HEK293 (cell line): Measurements from ENCODE around the gene ITIH1.

Source experiments
- CTCF ChIA-PET: fragments of 350-600 bp; formaldehyde crosslinking; extraction: SDS; loops from one replicate; lab custom pipeline; 2021; ENCODE audit warnings: antibody characterized with exemption; lab: Yijun Ruan, JAX
- POLR2A ChIA-PET: fragments of 300-600 bp; formaldehyde crosslinking; extraction: SDS; loops from one replicate; lab custom pipeline; 2020; ENCODE audit warnings: antibody characterized with exemption, inconsistent platforms; lab: Yijun Ruan, JAX
- H3K27ac ChIP-seq: fragments of 200-500 bp; sonication (Bioruptor generic); 2 replicates; pipeline ENCODE4 v1.5.1; 2014; ENCODE audit warnings: low read depth, low read length, control low read depth, inconsistent platforms; ENCODE audit errors: extremely low read depth
- H3K36me3 ChIP-seq, 2 experiments: fragments of 200-500 bp in 1 of 2; sonication (Bioruptor generic) in 1 of 2; 1 replicate in 1 of 2; 2 replicates in 1 of 2; pipeline ENCODE4 v1.5.1; 2014 to 2017; ENCODE audit warnings: inconsistent platforms in 2 of 2, low read length in 2 of 2; ENCODE audit not compliant: control insufficient read depth in 2 of 2, insufficient read depth in 1 of 2
- H3K4me1 ChIP-seq: fragments of 200-500 bp; sonication (Bioruptor generic); 2 replicates; pipeline ENCODE4 v1.5.1; 2014; ENCODE audit warnings: mild to moderate bottlenecking, low read length, inconsistent platforms; ENCODE audit not compliant: control insufficient read depth, insufficient read depth
- H3K4me3 ChIP-seq: 2 replicates; pipeline ENCODE4 v1.5.1; 2011; ENCODE audit warnings: low read depth, mild to moderate bottlenecking, control low read depth, low read length, moderate library complexity
- H3K9me3 ChIP-seq: fragments of 200-500 bp; sonication (Bioruptor generic); 2 replicates; pipeline ENCODE4 v1.5.1; 2014; ENCODE audit warnings: low read depth, low read length, inconsistent platforms; ENCODE audit not compliant: control insufficient read depth, insufficient read depth
- OSR2 ChIP-seq: fragments of 450-650 bp; formaldehyde crosslinking; IDR thresholded peaks from 2 replicates; pipeline ENCODE4 v1.5.1; 2016; ENCODE audit warnings: missing biosample characterization, missing genetic modification characterization
- PRDM1 ChIP-seq: fragments of 450-650 bp; formaldehyde crosslinking; IDR thresholded peaks from 2 replicates; pipeline ENCODE4; 2016; ENCODE audit warnings: missing biosample characterization, missing genetic modification characterization
- PRDM2 ChIP-seq: fragments of 450-650 bp; formaldehyde crosslinking; IDR thresholded peaks from 2 replicates; pipeline ENCODE4 v1.5.1; 2016; ENCODE audit warnings: missing biosample characterization, missing genetic modification characterization, borderline replicate concordance
- REPIN1 ChIP-seq: fragments of 450-650 bp; formaldehyde crosslinking; IDR thresholded peaks from 2 replicates; pipeline ENCODE4 v1.5.1; 2017; ENCODE audit warnings: missing biosample characterization, missing genetic modification characterization, low read depth
- ZBTB17 ChIP-seq: fragments of 450-650 bp; formaldehyde crosslinking; IDR thresholded peaks from 2 replicates; pipeline ENCODE4 v1.5.1; 2016; ENCODE audit warnings: missing biosample characterization, missing genetic modification characterization
- ZBTB20 ChIP-seq: fragments of 450-650 bp; formaldehyde crosslinking; IDR thresholded peaks from 2 replicates; pipeline ENCODE4 v1.5.1; 2016; ENCODE audit warnings: missing biosample characterization, missing genetic modification characterization
- ZFHX2 ChIP-seq: fragments of 450-650 bp; formaldehyde crosslinking; conservative IDR thresholded peaks from 2 replicates; pipeline ENCODE4 v1.5.1; 2016; ENCODE audit warnings: missing biosample characterization, missing genetic modification characterization
- ZNF211 ChIP-seq: fragments of 450-650 bp; formaldehyde crosslinking; IDR thresholded peaks from 2 replicates; pipeline ENCODE4 v1.5.1; 2016; ENCODE audit warnings: low read depth, missing biosample characterization, missing genetic modification characterization
- ZNF23 ChIP-seq: fragments of 450-650 bp; formaldehyde crosslinking; IDR thresholded peaks from 2 replicates; pipeline ENCODE4 v1.5.1; 2016; ENCODE audit warnings: missing biosample characterization, missing genetic modification characterization, borderline replicate concordance
- ZNF274 ChIP-seq, 2 experiments: fragments of 200-500 bp in 1 of 2; fragments of 450-650 bp in 1 of 2; sonication (Bioruptor generic) in 1 of 2; formaldehyde crosslinking in 1 of 2; IDR thresholded peaks; 2 replicates each; pipeline versions ENCODE4 v1.5.1 to v1.6.1; 2014 to 2016; ENCODE audit warnings: borderline replicate concordance in 1 of 2, inconsistent platforms in 1 of 2, low read length in 1 of 2, missing biosample characterization in 1 of 2, missing genetic modification characterization in 1 of 2
- ZNF324 ChIP-seq: fragments of 450-650 bp; formaldehyde crosslinking; IDR thresholded peaks from 2 replicates; pipeline ENCODE4 v1.5.1; 2016; ENCODE audit warnings: missing biosample characterization, missing genetic modification characterization
- ZNF366 ChIP-seq: fragments of 450-650 bp; formaldehyde crosslinking; conservative IDR thresholded peaks from 2 replicates; pipeline ENCODE4 v1.5.1; 2016; ENCODE audit warnings: missing biosample characterization, missing genetic modification characterization
- ZNF394 ChIP-seq: fragments of 450-650 bp; formaldehyde crosslinking; IDR thresholded peaks from 2 replicates; pipeline ENCODE4 v1.5.1; 2016; ENCODE audit warnings: missing biosample characterization, missing genetic modification characterization, mild to moderate bottlenecking, moderate library complexity, borderline replicate concordance
- ZNF488 ChIP-seq: fragments of 450-650 bp; formaldehyde crosslinking; IDR thresholded peaks from 2 replicates; pipeline ENCODE4 v1.5.1; 2016; ENCODE audit warnings: missing biosample characterization, missing genetic modification characterization
- ZNF501 ChIP-seq: fragments of 450-650 bp; formaldehyde crosslinking; IDR thresholded peaks from 2 replicates; pipeline ENCODE4 v1.5.1; 2016; ENCODE audit warnings: missing biosample characterization, missing genetic modification characterization
- ZNF510 ChIP-seq: fragments of 450-650 bp; formaldehyde crosslinking; IDR thresholded peaks from 2 replicates; pipeline ENCODE4 v1.5.1; 2018; ENCODE audit warnings: mild to moderate bottlenecking, missing genetic modification characterization, missing biosample characterization; ENCODE audit not compliant: insufficient replicate concordance
- ZNF514 ChIP-seq: fragments of 450-650 bp; formaldehyde crosslinking; IDR thresholded peaks from 2 replicates; pipeline ENCODE4 v1.5.1; 2016; ENCODE audit warnings: missing biosample characterization, missing genetic modification characterization
- ZNF558 ChIP-seq: fragments of 450-650 bp; formaldehyde crosslinking; IDR thresholded peaks from 2 replicates; pipeline ENCODE4 v1.5.1; 2016; ENCODE audit warnings: missing biosample characterization, missing genetic modification characterization
- ZNF580 ChIP-seq: fragments of 450-650 bp; formaldehyde crosslinking; IDR thresholded peaks from 2 replicates; pipeline ENCODE4 v1.5.1; 2016; ENCODE audit warnings: missing biosample characterization, missing genetic modification characterization
- ZNF658 ChIP-seq: fragments of 450-650 bp; formaldehyde crosslinking; IDR thresholded peaks from 2 replicates; pipeline ENCODE4; 2016; ENCODE audit warnings: missing biosample characterization, missing genetic modification characterization
- ZNF670 ChIP-seq: fragments of 450-650 bp; formaldehyde crosslinking; IDR thresholded peaks from 2 replicates; pipeline ENCODE4 v1.5.1; 2016; ENCODE audit warnings: missing biosample characterization, missing genetic modification characterization, low read depth
- ZNF785 ChIP-seq: fragments of 450-650 bp; formaldehyde crosslinking; IDR thresholded peaks from 2 replicates; pipeline ENCODE4 v1.5.1; 2016; ENCODE audit warnings: missing biosample characterization, missing genetic modification characterization

The ITIH1 gene

GRCh38 chr3:52805270-52806039, 28.1 kb downstream of the ITIH1 start:
- Histone ChIP-seq H3K9me3 (no peaks in the 10 kb centered on the region), H3K4me1 (no peaks in the 10 kb centered on the region), H3K27ac (no peak overlapping the region), H3K36me3 (no peaks in the 10 kb centered on the region), H3K4me3 (no peak overlapping the region)
- no peak for TF ChIP-seq PRDM2 (tag by site-specific recombination)
- TF ChIP-seq ZNF211, result no peak
- no peak for TF ChIP-seq PRDM1 (tag by site-specific recombination)
- no peak for TF ChIP-seq ZNF558 (tag by site-specific recombination)
- TF ChIP-seq ZNF510 (tag by site-specific recombination), result no peak
- TF ChIP-seq ZBTB20 (tag by site-specific recombination), result no peak
- TF ChIP-seq ZNF324 (tag by site-specific recombination), result no peak
- no peak for TF ChIP-seq ZNF394 (tag by site-specific recombination)
- TF ChIP-seq ZNF274 (IDR thresholded peaks at IDR 0.05; ENCODE audit: low read length), result no peak
- no peak for TF ChIP-seq ZNF274 (tag by site-specific recombination; IDR thresholded peaks at IDR 0.05; ENCODE audit: borderline replicate concordance)
- TF ChIP-seq ZNF501 (tag by site-specific recombination), result no peak
- TF ChIP-seq ZNF23 (tag by site-specific recombination), result no peak
- TF ChIP-seq OSR2, result no peak
- TF ChIP-seq ZNF785, result no peak
- no peak for TF ChIP-seq ZNF580
- TF ChIP-seq ZNF514 (tag by site-specific recombination), result no peak
- TF ChIP-seq ZNF658 (tag by site-specific recombination), result no peak
- TF ChIP-seq REPIN1 (tag by site-specific recombination), result no peak
- no peak for TF ChIP-seq ZNF488 (tag by site-specific recombination)
- CTCF ChIA-PET, result no interaction called here
- POLR2A ChIA-PET, result no interaction called here

- H3K4me3 ChIP-seq, result no peak overlapping the region
- H3K4me1 ChIP-seq, result no peaks in the 10 kb centered on the region
- TF ChIP-seq ZNF366 (tag by site-specific recombination), result peak; percentile 91
- TF ChIP-seq ZFHX2 (tag by site-specific recombination), result peak; percentile 11; the same call in 1 of the 2 replicates
- TF ChIP-seq ZBTB17, result peak; percentile 34; the same call in 1 of the 2 replicates
- TF ChIP-seq ZNF670 (tag by site-specific recombination), result no peak
- H3K9me3 ChIP-seq, result no peaks in the 10 kb centered on the region
- H3K36me3 ChIP-seq, result no peaks in the 10 kb centered on the region
- H3K27ac ChIP-seq, result no peak overlapping the region
- ChIA-PET POLR2A (no interaction called here), CTCF (interaction anchor here (1.1 kb wide), 1 partner anchor 12 kb away, joined by 4 read pairs; no protein-coding TSS in a partner anchor)
Observed at GRCh38 chr3:52809149-52809548, 31.8 kb downstream of the ITIH1 start.
